CD4-positive, alpha-beta T cell treated with Interleukin-21 for 1 hour (primary cell): Measurements from ENCODE around the gene LAT.
A peak's percentile ranks its signal among the peaks of the same experiment; 100 is the strongest.
"Not testable (repeated sequence)": the region's sequence is repeated elsewhere in the genome, so short reads cannot be mapped to it uniquely, and the experiment has no call there.

Experiments
- DNase-seq: peaks from one replicate; pipeline ENCODE4 v3.0.0-alpha.2; 2020

Gene LAT

DNA sequence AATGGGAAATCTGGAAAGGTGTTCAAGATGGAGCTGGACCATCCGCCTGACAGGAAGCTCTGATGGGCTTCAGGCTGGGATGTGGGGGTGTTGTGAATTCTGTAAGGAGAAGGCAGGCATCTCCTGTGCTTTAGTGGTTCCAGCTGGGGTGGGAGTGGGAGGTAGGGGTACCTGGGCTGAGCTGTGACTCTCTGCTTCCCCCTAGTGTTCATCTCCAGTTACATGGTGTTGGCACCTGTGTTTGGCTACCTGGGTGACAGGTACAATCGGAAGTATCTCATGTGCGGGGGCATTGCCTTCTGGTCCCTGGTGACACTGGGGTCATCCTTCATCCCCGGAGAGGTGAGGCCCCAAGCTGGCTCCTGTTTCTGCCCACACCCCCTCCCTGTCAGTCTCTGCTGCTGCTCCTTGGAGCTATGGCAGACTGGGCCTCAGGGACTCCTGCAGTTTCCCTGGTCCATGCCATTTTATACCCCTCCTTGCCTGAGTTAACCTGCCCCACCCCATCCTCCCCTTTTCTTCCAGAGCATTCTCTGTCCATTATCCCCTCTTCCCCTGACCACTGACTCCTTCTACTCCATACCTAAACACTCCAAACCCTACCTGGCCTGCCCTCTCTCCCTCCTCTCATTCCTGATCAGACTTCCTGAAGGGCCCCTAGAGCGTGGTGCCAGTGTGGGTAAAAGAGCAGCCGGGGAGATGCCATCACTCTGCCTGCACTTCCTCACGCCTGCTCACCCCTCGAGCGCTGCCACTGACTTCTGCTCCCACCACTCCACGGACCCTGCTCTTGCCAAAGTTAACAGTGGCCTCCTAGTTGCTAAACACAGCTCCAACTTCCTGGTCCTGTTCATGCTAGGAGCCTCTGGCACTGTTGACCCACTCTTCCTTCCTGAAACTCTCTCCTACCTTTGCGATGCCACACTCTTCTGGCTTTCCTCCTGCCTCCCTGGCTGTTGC, 6.9 kb upstream of the LAT start:
- DNase-seq, result peak; percentile 52

DNA sequence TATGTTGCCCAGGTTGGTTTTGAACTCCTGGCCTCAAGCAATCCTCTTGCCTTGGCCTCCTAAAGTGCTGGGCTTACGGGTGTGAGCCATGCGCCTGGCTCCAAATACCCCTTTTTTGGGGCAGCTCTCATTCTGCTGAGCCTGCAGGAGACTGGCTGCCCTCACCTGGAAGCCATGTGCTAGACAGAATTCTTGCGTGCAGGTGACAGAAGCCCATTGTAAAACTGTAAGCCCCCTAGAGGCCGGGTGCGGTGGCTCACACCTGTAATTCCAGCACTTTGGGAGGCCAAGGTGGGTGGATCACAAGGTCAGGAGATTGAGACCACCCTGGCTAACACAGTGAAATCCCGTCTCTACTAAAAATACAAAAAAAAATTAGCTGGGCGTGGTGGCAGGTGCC, 4.5 kb upstream of the LAT start:
- not testable (repeated sequence) for DNase-seq

DNA sequence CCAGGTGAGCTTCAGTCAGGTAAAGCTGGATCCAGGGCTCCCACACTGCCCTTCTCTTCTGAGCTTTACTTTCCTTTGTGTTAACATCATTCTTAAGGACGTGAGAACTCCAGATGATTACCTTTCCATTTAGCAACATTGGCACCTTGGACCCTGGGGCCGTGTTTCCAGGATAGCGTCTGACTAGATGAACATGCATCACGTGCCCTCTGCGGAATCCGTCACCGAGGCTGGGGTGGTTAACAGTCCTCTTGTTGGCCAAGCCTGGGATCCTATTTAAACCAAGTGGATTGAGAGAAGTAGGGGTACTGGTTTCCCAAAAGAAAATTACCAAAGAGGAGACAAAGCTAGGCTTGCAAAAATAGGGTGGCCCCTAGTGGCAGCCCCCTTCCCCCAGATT, 3.9 kb upstream of the LAT start:
- no peak for DNase-seq

DNA sequence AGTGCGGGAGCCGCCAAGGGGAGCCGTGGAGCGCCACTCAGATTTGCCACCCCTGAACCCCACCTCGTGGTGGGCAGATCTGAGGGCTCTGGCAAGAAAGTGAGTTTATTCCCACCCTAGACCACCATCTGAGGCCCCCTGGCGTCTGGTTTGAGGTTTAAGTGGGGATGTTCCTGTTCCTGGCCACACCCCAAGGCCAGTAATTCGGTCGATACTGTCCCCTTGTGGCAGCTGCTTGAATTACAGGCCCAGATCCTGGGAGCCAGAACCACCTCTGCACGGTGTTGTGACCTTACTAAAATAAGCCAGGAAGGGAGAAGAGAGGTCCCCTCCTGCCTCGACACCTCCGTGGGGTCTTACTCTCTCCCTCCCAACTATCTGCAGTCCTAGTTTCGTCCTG, 3.3 kb upstream of the LAT start:
- DNase-seq, result peak; percentile 38

DNA sequence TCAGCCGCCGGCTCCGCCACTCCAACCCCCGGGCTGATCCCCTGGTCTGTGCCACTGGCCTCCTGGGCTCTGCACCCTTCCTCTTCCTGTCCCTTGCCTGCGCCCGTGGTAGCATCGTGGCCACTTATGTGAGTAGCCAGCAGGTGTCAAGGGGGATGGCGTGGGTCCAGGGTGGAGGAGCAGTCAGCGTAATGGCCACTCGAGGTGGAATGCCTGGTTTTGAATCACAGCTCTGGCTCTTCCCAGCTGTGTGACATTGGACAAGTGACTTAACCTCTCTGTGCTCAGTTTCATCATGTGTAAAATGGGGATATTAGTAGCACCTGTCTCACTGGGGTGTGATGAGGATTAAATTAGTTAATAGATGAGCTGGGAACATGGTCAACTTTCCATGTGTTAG, 2.4 kb upstream of the LAT start:
- no peak for DNase-seq

DNA sequence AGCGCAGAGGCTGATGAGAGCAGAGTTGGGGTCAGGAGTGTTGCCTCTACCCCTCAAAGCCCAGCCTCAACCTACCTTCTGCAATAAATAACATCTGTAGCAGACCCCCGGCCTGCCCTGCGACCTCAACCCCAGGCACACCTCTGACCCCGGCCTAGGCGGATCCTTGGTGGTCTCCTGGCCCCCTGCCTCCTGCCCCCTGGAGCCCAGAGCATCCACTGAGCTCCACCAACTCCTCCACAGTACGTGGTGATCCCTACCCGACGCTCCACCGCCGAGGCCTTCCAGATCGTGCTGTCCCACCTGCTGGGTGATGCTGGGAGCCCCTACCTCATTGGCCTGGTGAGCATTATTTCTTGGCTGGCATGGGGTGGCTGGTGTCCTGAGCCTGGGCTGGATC, 1.9 kb upstream of the LAT start:
- DNase-seq, result no peak

DNA sequence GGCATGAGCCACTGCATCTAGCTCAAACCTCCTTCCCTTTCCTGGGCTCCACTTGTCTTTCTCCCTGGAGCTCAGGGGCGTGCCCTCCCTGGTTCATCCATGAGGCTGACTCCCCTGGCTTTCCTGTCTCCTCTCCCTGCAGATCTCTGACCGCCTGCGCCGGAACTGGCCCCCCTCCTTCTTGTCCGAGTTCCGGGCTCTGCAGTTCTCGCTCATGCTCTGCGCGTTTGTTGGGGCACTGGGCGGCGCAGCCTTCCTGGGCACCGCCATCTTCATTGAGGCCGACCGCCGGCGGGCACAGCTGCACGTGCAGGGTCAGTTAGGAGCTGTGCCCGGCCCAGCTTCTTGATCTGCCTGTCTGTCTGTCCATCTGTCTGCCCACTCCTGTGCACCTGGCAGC, 1.2 kb upstream of the LAT start:
- DNase-seq, result no peak

DNA sequence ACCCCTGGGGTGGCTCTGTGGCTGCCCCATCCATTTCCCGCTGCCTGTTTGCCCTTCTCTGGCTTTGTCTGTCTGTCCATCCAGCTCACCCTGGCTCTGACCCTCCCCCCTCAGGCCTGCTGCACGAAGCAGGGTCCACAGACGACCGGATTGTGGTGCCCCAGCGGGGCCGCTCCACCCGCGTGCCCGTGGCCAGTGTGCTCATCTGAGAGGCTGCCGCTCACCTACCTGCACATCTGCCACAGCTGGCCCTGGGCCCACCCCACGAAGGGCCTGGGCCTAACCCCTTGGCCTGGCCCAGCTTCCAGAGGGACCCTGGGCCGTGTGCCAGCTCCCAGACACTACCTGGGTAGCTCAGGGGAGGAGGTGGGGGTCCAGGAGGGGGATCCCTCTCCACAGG, 761 bp upstream of the LAT start:
- no peak for DNase-seq

DNA sequence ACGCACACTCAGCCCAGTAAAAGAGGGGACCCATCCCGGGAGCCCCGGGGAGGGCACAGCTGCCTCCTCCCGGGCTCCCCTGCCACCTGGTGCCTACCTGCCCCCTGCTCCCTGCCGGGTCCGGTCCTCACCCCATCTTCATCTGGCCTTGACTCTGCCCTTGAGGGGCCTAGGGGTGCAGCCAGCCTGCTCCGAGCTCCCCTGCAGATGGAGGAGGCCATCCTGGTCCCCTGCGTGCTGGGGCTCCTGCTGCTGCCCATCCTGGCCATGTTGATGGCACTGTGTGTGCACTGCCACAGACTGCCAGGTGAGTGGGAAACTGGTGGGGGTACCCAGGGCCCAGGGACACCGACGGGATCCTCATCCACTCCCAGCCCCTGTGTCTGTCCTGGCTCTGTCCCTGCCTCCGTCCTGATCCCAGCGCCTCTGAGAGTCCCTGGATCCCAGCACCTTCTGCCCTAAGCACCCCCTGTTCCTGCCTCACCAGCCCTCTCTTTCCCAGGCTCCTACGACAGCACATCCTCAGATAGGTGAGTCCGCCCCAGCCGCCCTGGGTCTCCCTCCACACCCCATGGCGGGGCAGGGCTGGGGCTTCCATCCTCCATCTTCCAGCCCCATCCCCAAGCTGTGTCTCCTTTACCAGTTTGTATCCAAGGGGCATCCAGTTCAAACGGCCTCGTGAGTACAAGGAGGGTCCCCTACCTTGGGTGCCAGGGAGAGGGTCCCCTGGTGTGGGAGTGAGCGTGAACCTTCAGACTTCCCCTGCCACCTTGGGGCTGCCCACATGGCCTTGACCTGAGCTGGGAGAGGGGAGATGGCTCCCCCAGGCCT, 574 bp downstream of the LAT start:
- DNase-seq, result no peak

DNA sequence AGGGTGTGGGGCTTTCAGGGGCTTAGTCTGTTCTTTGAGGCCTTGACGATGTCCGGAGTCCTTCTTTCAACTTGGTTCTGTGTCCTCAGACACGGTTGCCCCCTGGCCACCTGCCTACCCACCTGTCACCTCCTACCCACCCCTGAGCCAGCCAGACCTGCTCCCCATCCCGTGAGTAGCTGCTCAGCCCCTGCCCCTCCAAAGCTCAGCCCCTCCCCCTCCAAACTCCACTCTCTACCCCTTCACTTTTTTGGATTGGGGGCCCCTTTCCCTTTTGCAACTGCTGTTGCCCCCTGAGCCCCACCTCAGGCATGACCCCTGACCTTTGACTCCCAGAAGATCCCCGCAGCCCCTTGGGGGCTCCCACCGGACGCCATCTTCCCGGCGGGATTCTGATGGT, 1.2 kb downstream of the LAT start:
- DNase-seq, result no peak

DNA sequence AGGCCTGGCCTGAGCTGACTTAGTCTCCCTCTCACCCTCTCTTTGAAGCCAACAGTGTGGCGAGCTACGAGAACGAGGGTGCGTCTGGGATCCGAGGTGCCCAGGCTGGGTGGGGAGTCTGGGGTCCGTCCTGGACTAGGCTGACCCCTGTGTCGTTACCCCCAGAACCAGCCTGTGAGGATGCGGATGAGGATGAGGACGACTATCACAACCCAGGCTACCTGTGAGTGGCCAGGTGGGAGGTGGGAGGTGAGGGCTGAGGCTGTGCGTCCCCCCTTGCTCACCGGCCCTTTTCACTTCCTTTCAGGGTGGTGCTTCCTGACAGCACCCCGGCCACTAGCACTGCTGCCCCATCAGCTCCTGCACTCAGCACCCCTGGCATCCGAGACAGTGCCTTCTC, 1.6 kb downstream of the LAT start:
- DNase-seq, result no peak

DNA sequence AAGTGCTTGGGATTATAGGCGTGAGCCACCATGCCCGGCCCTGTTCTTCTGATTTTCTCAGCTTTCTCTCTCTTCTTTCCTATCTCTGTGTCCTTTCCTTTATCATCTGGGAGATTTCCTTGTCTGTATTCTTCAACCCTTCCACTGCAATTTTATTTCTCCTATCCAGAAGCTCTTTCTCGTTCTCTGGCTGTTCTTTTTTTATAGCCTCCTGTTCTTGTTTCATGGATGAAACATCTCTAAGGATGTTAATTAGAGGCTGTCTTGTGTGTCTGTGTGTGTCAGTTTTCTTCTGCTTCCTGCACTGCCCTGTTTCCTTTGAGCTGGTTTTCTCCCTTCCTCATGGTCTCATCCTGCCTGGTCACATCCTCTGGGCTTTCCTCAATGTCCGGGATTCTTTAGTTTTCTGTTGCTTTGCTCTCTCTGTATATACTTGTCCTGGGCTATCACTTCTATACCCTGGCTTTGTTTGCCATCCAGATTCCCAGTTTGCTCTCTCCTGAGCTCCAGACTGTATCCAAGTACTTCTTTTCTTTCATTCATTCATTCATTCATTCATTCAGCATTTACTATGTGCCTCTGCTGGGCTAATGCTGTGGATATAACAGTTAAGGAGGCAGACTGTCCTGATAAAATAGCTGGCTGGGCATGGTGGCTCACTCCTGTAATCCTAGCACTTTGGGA, 2.5 kb downstream of the LAT start:
- no peak for DNase-seq

DNA sequence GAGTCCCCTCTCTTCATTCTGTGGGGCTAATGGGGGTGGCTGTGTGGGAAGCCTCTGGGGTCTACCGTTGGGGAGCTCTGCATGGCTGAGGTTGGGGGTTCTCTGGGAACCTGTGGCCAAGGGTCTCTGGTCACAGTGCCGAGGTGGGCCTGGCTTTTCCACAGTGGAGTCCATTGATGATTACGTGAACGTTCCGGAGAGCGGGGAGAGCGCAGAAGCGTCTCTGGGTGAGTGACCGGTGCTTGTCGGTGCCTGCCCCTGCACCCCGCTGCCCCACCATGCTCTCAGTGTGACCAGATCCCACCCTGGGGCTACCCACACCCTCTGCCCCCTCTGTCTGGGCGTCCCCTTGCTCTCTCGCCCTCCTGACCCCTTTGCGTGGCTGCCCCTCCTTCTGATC, 4.5 kb downstream of the LAT start:
- no peak for DNase-seq

DNA sequence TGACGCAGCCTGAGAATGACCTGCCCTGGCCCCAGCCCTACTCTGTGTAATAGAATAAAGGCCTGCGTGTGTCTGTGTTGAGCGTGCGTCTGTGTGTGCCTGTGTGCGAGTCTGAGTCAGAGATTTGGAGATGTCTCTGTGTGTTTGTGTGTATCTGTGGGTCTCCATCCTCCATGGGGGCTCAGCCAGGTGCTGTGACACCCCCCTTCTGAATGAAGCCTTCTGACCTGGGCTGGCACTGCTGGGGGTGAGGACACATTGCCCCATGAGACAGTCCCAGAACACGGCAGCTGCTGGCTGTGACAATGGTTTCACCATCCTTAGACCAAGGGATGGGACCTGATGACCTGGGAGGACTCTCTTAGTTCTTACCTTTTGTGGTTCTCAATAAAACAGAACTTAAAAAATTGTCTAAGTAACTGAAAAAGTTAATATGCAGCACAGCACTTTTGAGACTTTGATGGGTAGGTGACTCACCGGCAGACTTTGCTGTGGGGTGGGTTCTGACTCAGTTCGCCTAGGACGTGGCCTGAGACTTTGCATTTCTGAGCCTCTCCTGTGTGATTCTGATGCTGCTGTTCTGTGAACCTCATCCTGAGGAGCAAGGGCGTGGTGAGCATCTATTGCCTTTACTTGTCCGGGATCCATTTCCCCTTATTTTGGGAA, 5.7 kb downstream of the LAT start:
- no peak for DNase-seq

DNA sequence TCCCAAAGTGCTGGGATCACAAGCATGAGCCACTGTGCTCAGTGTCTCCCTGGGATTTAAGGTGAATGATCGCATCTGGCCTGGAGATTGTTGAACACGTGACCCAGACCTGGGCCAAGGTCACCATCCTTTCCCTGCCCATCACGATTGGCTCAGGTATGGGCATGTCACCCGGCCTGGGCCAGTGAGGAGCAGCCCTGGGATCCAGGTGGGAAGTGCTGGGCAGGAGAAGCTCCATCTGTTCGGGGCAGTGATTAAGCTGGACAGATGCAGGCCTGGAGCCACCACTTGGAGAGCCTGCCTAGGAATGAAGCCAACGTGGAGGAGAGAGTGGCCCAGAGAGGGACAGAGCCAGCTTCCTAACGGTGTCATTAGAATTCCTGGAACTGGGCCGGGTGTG, 6.8 kb downstream of the LAT start:
- no peak for DNase-seq

DNA sequence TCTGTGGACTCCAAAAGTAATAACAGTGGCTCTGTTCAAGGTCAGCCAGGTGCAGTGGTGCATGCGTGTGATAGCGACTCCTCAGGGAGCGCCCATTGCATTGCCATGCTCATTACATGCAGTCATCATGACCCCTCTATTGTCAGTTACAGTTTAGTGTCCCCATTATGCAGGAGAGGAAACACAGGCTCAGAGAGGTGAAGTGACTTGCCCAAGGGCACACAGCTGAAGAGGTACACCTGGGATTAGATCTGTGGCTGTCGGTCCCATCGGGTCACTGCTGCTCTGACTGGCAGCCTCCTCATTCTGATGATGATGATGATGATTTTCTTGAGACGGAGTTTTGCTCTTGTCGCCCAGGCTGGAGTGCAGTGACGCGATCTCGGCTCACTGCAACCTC, 7.6 kb downstream of the LAT start:
- DNase-seq, result no peak

DNA sequence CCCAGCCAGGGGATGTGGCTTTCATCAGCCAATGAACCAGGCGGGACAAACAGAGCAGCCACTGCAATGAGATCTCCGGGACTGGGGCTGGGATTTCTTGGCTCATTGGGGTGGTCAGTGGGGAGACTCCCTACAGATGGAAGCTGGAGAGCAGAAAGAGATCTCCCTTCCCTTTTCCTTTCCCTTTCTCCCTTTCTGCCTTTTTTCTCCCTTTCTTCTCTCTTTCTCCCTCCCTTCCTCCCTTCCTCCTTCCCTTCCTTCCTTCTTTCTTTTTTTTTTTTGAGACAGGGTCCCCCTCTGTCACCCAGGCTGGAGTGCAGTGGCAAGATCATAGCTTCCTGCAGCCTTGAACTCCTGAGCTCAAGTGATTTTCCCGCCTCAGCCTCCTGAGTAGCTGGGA, 14.0 kb downstream of the LAT start:
- no peak for DNase-seq

DNA sequence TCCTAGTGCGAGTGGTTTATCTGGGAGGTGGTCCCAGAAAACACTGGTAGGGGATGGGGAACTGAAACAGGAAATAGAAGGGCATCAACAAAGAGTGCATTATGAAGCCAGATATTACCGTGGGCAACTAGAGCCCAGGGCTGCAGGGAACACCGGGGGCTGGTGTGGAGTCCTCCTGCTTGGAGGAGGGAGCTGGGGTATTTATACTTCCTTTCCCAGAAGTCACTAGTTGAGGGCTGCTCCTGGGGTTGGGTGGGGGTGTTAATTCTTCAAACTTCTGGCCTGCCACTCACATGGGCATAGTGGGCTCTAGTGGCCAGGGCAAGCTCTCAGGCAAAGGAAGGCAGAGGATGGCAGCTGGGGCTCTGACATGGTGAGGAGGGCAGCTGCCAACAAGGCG, 14.7 kb downstream of the LAT start:
- DNase-seq, result no peak

DNA sequence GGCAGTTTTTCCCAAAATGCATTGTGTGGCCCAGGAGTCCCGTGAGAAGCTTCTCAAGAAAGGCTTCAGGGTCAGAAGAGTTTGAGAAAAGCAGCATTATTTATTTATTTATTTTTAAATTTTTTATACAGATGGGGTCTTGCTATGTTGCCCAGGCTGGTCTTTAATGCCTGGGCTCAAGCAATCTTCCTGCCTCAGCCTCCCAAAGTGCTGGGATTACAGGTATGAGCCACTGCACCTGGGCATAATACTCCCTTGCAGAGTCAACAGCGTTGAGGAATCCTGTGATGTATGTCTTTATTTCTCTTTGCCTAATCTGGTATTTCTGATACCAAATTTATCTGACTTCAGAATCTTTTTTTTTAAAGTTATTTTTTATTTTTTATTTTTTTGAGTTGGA, 15.2 kb downstream of the LAT start:
- no peak for DNase-seq

DNA sequence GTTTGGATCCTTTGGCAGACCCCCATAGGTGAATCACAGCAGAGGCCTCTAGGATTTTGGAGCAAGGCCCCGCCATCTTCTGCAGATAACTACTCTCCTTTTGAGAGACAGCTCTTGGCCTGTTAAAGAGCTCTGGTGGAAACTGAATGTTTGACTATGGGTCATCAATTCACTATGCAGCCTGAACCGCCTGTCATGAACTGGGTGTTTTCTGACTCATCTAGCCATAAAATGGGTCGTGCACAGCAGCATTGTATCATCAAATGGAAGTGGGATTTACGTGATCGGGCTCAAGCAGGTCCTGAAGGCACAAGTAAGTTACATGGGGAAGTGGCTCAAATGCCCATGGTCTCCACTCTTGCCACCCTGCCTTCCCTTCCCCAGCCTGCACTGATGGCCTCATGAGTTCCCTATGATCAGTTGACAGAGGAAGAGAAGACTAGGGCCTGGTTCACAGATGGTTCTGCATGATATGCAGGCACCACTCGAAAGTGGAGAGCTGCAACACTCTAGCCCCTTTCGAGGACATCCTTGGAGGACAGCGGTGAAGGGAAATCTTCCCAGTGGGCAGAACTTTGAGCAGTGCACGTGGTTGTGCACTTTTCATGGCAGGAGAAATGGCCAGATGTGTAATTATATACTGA, 19.8 kb downstream of the LAT start:
- not testable (repeated sequence) for DNase-seq

DNA sequence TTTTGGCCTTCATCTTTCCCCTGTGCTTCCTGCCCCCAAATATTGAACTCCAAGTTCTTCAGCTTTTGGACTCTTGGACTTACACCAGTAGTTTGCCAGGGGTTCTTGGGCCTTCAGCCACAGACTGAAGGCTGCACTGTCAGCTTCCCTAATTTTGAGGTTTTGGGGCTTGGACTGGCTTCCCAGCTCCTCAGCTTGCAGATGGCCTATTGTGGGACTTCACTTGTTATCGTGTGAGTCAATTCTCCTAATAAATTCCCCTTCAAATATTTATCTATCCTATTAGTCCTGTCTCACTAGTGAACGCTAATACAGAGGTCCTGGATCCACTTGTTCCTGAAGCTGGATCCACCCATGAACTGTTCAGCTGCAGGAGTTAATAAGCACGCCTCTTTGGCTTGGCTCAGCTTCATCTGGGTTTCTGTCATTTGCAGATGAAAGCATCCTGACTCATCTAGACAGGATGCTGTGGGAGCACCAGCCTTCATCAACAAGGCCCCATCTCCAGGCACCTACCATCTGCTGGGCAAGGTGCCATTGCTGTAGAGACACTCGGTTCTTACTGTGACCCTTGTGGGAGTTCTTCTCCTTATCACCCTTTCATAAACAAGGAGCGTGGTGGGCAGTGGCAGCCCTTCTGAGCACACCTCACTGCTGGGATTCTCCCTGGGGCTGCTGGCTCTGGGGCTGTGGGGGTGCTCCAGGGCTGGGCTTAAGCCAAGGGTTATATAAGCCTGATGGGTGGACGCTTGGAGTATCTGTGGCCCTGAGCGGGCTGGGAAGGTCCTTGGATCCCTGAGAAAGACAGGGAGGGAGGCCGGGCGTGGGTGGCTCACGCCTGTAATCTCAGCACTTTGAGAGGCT, 23.1 kb downstream of the LAT start:
- DNase-seq, result peak; percentile 66
